ENCODE results near the gene SHLD2.

DNA sequence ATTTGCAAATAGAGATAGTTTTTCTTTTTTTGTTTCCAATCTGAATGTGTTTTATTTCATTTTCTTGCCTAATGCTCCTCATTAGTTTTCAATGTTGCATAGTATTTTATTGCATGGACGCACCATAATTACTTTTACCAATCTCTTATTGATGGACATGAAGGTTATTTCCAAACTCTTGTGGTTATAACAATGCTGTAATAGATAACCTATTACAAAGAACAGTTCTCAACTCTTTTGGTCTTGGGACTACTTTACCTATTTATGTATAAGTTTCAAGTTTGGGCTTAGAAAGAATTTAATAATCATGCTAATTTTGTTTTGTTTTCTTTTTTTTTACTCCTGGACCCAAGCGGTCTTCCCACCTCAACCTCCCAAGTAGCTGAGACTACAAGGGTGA, 7.0 kb downstream of the SHLD2 start:
- no peak for TF ChIP-seq SP1 (IDR thresholded peaks at IDR 0.05)
- no peak for TF ChIP-seq ELF4 (IDR thresholded peaks at IDR 0.05)
- no peak for TF ChIP-seq NFRKB (IDR thresholded peaks at IDR 0.05)
- TF ChIP-seq SUZ12 (IDR thresholded peaks at IDR 0.05), result no peak
- TF ChIP-seq HDGF (IDR thresholded peaks at IDR 0.05; ENCODE audit: borderline replicate concordance), result no peak
- TF ChIP-seq, protein P1, sequence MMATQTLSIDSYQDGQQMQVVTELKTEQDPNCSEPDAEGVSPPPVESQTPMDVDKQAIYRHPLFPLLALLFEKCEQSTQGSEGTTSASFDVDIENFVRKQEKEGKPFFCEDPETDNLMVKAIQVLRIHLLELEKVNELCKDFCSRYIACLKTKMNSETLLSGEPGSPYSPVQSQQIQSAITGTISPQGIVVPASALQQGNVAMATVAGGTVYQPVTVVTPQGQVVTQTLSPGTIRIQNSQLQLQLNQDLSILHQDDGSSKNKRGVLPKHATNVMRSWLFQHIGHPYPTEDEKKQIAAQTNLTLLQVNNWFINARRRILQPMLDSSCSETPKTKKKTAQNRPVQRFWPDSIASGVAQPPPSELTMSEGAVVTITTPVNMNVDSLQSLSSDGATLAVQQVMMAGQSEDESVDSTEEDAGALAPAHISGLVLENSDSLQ (IDR thresholded peaks at IDR 0.05), result no peak
- TF ChIP-seq FOXM1 (IDR thresholded peaks at IDR 0.05; ENCODE audit: borderline replicate concordance), result no peak
- TF ChIP-seq BHLHE40 (IDR thresholded peaks at IDR 0.05; ENCODE audit: borderline replicate concordance), result no peak
- TF ChIP-seq FOXK2 (IDR thresholded peaks at IDR 0.05), result no peak
- TF ChIP-seq CTBP1 (IDR thresholded peaks at IDR 0.05; ENCODE audit: borderline replicate concordance), result no peak
- no peak for TF ChIP-seq LEF1 (IDR thresholded peaks at IDR 0.05; ENCODE audit: borderline replicate concordance)
- TF ChIP-seq ZNF384 (IDR thresholded peaks at IDR 0.05), result no peak
- TF ChIP-seq TARDBP (IDR thresholded peaks at IDR 0.05), result no peak

Data from HEK293T (cell line).